ENCODE data around the gene EVA1A. TPM values are rescaled to one million over a fixed set of nuclear protein-coding genes. Genes with fewer than 3 reads are reported as not detected.

The EVA1A gene
- total RNA-seq, 2 donors from 2014 or later: 1.2 to 1.8 TPM

GRCh38 chr2:75516378-75517360, 44.1 kb downstream of the EVA1A start:
- WGBS, 2 experiments (ENCODE audit: insufficient coverage in 1 of 2, insufficient read length in 1 of 2): 88 to 90% methylated on average over 5 to 8 of the region's 8 CpGs
- H3K4me1 ChIP-seq (ENCODE audit: control insufficient read depth, insufficient read depth, low read length): no peaks in the 10 kb centered on the region
- Mint-ChIP-seq H3K27me3 (ENCODE audit: insufficient read depth) (peaks cover 9% of the 10 kb centered on the region), H3K27ac (no peak overlapping the region), H3K36me3 (ENCODE audit: low read depth) (peaks cover 7% of the 10 kb centered on the region), H3K4me3 (no peak overlapping the region), H3K4me1 (no peaks in the 10 kb centered on the region), H3K9me3 (peaks cover 16% of the 10 kb centered on the region)
- no peak overlapping the region for H3K4me3 ChIP-seq (ENCODE audit: low read length)
- no peak for TF ChIP-seq CTCF (conservative IDR thresholded peaks at IDR 0.05)
- no peaks in the 10 kb centered on the region for H3K36me3 ChIP-seq (ENCODE audit: control insufficient read depth, insufficient read depth, low read length)
- H3K27ac ChIP-seq (ENCODE audit: low read depth, low read length): no peak overlapping the region
- no peaks in the 10 kb centered on the region for H3K27me3 ChIP-seq (ENCODE audit: control insufficient read depth, insufficient read depth, low read length, poor library complexity, severe bottlenecking)
- H3K9ac ChIP-seq (ENCODE audit: extremely low read depth, low read length, poor library complexity, severe bottlenecking): no peak overlapping the region
- H3K9me3 ChIP-seq (ENCODE audit: control insufficient read depth, low read length): peaks cover 12% of the 10 kb centered on the region
- no peak for DNase-seq

GRCh38 chr2:75515584-75516368, 45.0 kb downstream of the EVA1A start:
- Histone ChIP-seq H3K27ac (ENCODE audit: low read depth, low read length) (no peak overlapping the region), H3K27me3 (ENCODE audit: control insufficient read depth, insufficient read depth, low read length, poor library complexity, severe bottlenecking) (no peaks in the 10 kb centered on the region), H3K9ac (ENCODE audit: extremely low read depth, low read length, poor library complexity, severe bottlenecking) (no peak overlapping the region), H3K9me3 (ENCODE audit: control insufficient read depth, low read length) (peaks cover 12% of the 10 kb centered on the region), H3K36me3 (ENCODE audit: control insufficient read depth, insufficient read depth, low read length) (no peaks in the 10 kb centered on the region), H3K4me1 (ENCODE audit: control insufficient read depth, insufficient read depth, low read length) (no peaks in the 10 kb centered on the region), H3K4me3 (ENCODE audit: low read length) (no peak overlapping the region)
- Mint-ChIP-seq H3K4me3 (no peak overlapping the region), H3K36me3 (ENCODE audit: low read depth) (peaks cover 7% of the 10 kb centered on the region), H3K27ac (no peak overlapping the region), H3K9me3 (peaks cover 20% of the 10 kb centered on the region), H3K27me3 (ENCODE audit: insufficient read depth) (peaks cover 9% of the 10 kb centered on the region), H3K4me1 (no peaks in the 10 kb centered on the region)
- WGBS, 2 experiments (ENCODE audit: insufficient coverage in 1 of 2, insufficient read length in 1 of 2): 86 to 92% methylated on average over 2 to 7 of the region's 7 CpGs
- no peak for DNase-seq
- no peak for TF ChIP-seq CTCF (conservative IDR thresholded peaks at IDR 0.05)

GRCh38 chr2:75513616-75514170, 47.0 kb downstream of the EVA1A start:
- H3K9me3 ChIP-seq (ENCODE audit: control insufficient read depth, low read length): peaks cover 23% of the 10 kb centered on the region
- TF ChIP-seq CTCF (conservative IDR thresholded peaks at IDR 0.05): no peak
- no peak overlapping the region for H3K27ac ChIP-seq (ENCODE audit: low read depth, low read length)
- H3K4me1 Mint-ChIP-seq: no peaks in the 10 kb centered on the region
- peaks cover 29% of the 10 kb centered on the region for H3K9me3 Mint-ChIP-seq
- no peaks in the 10 kb centered on the region for H3K27me3 ChIP-seq (ENCODE audit: control insufficient read depth, insufficient read depth, low read length, poor library complexity, severe bottlenecking)
- 95 to 97% methylated on average over 3 to 4 of the region's 4 CpGs for WGBS, 2 experiments (ENCODE audit: insufficient coverage in 1 of 2, insufficient read length in 1 of 2)
- H3K36me3 Mint-ChIP-seq (ENCODE audit: low read depth): peaks cover 7% of the 10 kb centered on the region
- DNase-seq: no peak
- H3K4me3 Mint-ChIP-seq: no peak overlapping the region
- H3K27me3 Mint-ChIP-seq (ENCODE audit: insufficient read depth): no peaks in the 10 kb centered on the region
- no peaks in the 10 kb centered on the region for H3K4me1 ChIP-seq (ENCODE audit: control insufficient read depth, insufficient read depth, low read length)
- H3K9ac ChIP-seq (ENCODE audit: extremely low read depth, low read length, poor library complexity, severe bottlenecking): no peak overlapping the region
- no peak overlapping the region for H3K4me3 ChIP-seq (ENCODE audit: low read length)
- H3K36me3 ChIP-seq (ENCODE audit: control insufficient read depth, insufficient read depth, low read length): no peaks in the 10 kb centered on the region
- H3K27ac Mint-ChIP-seq: no peak overlapping the region
